ENCODE measurements around the gene P2RY6.

P2RY6 gene

GRCh38 chr11:73237471-73238290, 34.5 kb upstream of the P2RY6 start:
- no peak for DNase-seq (ENCODE audit: low read depth)

GRCh38 chr11:73239111-73239521, 33.0 kb upstream of the P2RY6 start:
- no peak for DNase-seq (ENCODE audit: low read depth)

- no peak for DNase-seq (ENCODE audit: low read depth)
Observed at GRCh38 chr11:73239571-73240189, 32.5 kb upstream of the P2RY6 start.

GRCh38 chr11:73240190-73240781, 31.9 kb upstream of the P2RY6 start:
- DNase-seq (ENCODE audit: low read depth): no peak

- DNase-seq (ENCODE audit: low read depth): no peak
Observed at GRCh38 chr11:73241300-73241699, 30.8 kb upstream of the P2RY6 start.

GRCh38 chr11:73242251-73243092, 29.7 kb upstream of the P2RY6 start:
- peak; percentile 54 for DNase-seq (ENCODE audit: low read depth)

- no peak for DNase-seq (ENCODE audit: low read depth)
Observed at GRCh38 chr11:73243093-73243485, 29.0 kb upstream of the P2RY6 start.

- DNase-seq (ENCODE audit: low read depth): no peak
Observed at GRCh38 chr11:73244589-73245240, 27.4 kb upstream of the P2RY6 start.

GRCh38 chr11:73245461-73245860, 26.7 kb upstream of the P2RY6 start:
- DNase-seq (ENCODE audit: low read depth): no peak

GRCh38 chr11:73246303-73246702, 25.8 kb upstream of the P2RY6 start:
- DNase-seq (ENCODE audit: low read depth): no peak

GRCh38 chr11:73248526-73249185, 23.5 kb upstream of the P2RY6 start:
- DNase-seq (ENCODE audit: low read depth): no peak

GRCh38 chr11:73249304-73249703, 22.8 kb upstream of the P2RY6 start:
- no peak for DNase-seq (ENCODE audit: low read depth)

- DNase-seq (ENCODE audit: low read depth): no peak
Observed at GRCh38 chr11:73249853-73250783, 22.0 kb upstream of the P2RY6 start.

- no peak for DNase-seq (ENCODE audit: low read depth)
Observed at GRCh38 chr11:73252577-73253191, 19.5 kb upstream of the P2RY6 start.

GRCh38 chr11:73257342-73258103, 14.6 kb upstream of the P2RY6 start:
- no peak for DNase-seq (ENCODE audit: low read depth)

GRCh38 chr11:73258104-73259035, 13.8 kb upstream of the P2RY6 start:
- DNase-seq (ENCODE audit: low read depth): no peak

GRCh38 chr11:73259406-73260126, 12.6 kb upstream of the P2RY6 start:
- no peak for DNase-seq (ENCODE audit: low read depth)
